GM23248 (cell line): ENCODE data around the gene ZNF628. TPM values are rescaled to one million over a fixed set of nuclear protein-coding genes. Genes with fewer than 3 reads are reported as not detected.

Experiments used
- DNase-seq: peaks from one replicate; pipeline ENCODE4 v3.0.0-alpha.2; 2015
- H2AFZ ChIP-seq: fragments of 200-600 bp; sonication (generic); 2 replicates; pipeline ENCODE4 v1.6.1; 2016; ENCODE audit warnings: antibody characterized with exemption
- H3F3A ChIP-seq: fragments of 200-600 bp; sonication (generic); 2 replicates; pipeline ENCODE4 v1.6.1; 2016; ENCODE audit warnings: mild to moderate bottlenecking, antibody characterized with exemption, mixed run types; ENCODE audit not compliant: insufficient read depth
- H3K27ac ChIP-seq: fragments of 200-600 bp; sonication (generic); 2 replicates; pipeline ENCODE4 v1.5.1; 2016; ENCODE audit warnings: mild to moderate bottlenecking
- H3K27me3 ChIP-seq: fragments of 200-600 bp; sonication (generic); replicated peaks from 2 replicates; pipeline ENCODE4 v1.6.1; 2016; ENCODE audit warnings: mild to moderate bottlenecking; ENCODE audit not compliant: insufficient read depth
- H3K36me3 ChIP-seq: fragments of 200-600 bp; sonication (generic); 2 replicates; pipeline ENCODE4 v1.6.1; 2016; ENCODE audit warnings: low read depth, mild to moderate bottlenecking
- H3K4me1 ChIP-seq: fragments of 200-600 bp; sonication (generic); 2 replicates; pipeline ENCODE4 v1.6.1; 2016; ENCODE audit warnings: mild to moderate bottlenecking; ENCODE audit not compliant: insufficient read depth
- H3K4me2 ChIP-seq: fragments of 200-600 bp; sonication (generic); one replicate; pipeline ENCODE4 v1.6.1; 2016; ENCODE audit warnings: mild to moderate bottlenecking; ENCODE audit not compliant: unreplicated experiment
- H3K4me3 ChIP-seq: fragments of 200-600 bp; sonication (generic); 2 replicates; pipeline ENCODE4 v1.5.1; 2016; ENCODE audit warnings: mild to moderate bottlenecking
- H3K79me2 ChIP-seq: fragments of 200-600 bp; sonication (generic); 2 replicates; pipeline ENCODE4 v1.6.1; 2016; ENCODE audit warnings: mild to moderate bottlenecking; ENCODE audit not compliant: insufficient read depth
- H3K9ac ChIP-seq: fragments of 200-600 bp; sonication (generic); 2 replicates; pipeline ENCODE4 v1.6.1; 2016; ENCODE audit warnings: mild to moderate bottlenecking
- H3K9me2 ChIP-seq: fragments of 200-600 bp; sonication (generic); 2 replicates; pipeline ENCODE4 v1.6.1; 2016; ENCODE audit warnings: mixed run types, mild to moderate bottlenecking, moderate library complexity; ENCODE audit not compliant: insufficient read depth
- H3K9me3 ChIP-seq: fragments of 200-600 bp; sonication (generic); one replicate; pipeline ENCODE4 v1.6.1; 2017; ENCODE audit warnings: low read depth
- H4K20me1 ChIP-seq: fragments of 200-600 bp; sonication (generic); 2 replicates; pipeline ENCODE4 v1.6.0; 2016; ENCODE audit not compliant: insufficient read depth
- EZH2 ChIP-seq: fragments of 200-600 bp; sonication (generic); IDR thresholded peaks from 2 replicates; pipeline ENCODE4 v1.6.1; 2018; ENCODE audit warnings: antibody characterized with exemption, mild to moderate bottlenecking; ENCODE audit not compliant: insufficient read depth, poor library complexity, severe bottlenecking
- EZH2phosphoT487 ChIP-seq: fragments of 200-600 bp; sonication (generic); IDR thresholded peaks from 2 replicates; pipeline ENCODE4 v1.6.1; 2018; ENCODE audit warnings: antibody characterized with exemption, moderate library complexity, mild to moderate bottlenecking, low read depth; ENCODE audit not compliant: insufficient read depth
- WGBS, 2 experiments: methylation state at CpG; one replicate each; pipeline ENCODE4 v1.1.6; 2015 to 2017; ENCODE audit warnings: low lambda C conversion rate in 2 of 2, low coverage in 1 of 2; ENCODE audit errors: missing lambda C conversion rate in 2 of 2; 5-methylcytosine and 5-hydroxymethylcytosine counted together
- in situ Hi-C: fragments of 300-500 bp; cut with MboI; formaldehyde crosslinking; loops from 2 replicates; pipeline ENCODE4 v1.15.0; 2020
- polyA plus RNA-seq: library from polyadenylated mRNA; unstranded; fragments of >200 nt; fragmentation: Nextera tagmentation; extraction: Ambion mirVana; gene quantifications from 2 replicates; pipeline ENCODE4 v1.2.1, GENCODE V29; 2016
- total RNA-seq: library from RNA; depleted of rRNA; stranded (reverse); fragments of >200 nt; shearing (Covaris generic); gene quantifications from 2 replicates; pipeline ENCODE4 v1.2.3, GENCODE V29; 2014

Gene ZNF628
- total and polyA plus RNA-seq, 2 experiments from 2014 or later = 1.1 to 1.7 TPM

DNA sequence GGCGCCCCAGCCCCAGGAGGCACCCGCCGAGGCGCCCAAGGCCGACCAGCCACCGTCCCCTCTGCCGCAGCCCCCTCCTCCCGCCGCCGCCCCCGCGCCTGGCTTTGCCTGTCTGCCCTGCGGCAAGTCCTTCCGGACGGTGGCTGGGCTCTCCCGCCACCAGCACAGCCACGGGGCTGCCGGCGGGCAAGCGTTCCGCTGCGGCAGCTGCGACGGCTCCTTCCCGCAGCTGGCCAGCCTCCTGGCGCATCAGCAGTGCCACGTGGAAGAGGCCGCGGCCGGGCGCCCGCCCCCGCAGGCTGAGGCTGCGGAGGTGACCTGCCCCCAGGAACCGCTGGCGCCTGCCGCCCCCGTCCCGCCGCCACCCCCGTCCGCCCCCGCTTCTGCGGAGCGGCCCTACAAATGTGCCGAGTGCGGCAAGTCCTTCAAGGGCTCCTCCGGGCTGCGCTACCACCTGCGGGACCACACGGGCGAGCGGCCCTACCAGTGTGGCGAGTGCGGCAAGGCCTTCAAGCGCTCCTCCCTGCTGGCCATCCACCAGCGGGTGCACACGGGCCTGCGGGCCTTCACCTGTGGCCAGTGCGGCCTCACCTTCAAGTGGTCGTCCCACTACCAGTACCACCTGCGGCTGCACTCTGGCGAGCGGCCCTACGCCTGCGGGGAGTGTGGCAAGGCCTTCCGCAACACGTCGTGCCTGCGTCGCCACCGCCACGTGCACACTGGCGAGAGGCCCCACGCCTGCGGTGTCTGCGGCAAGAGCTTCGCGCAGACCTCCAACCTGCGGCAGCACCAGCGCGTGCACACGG, 5.9 kb downstream of the ZNF628 start:
- Histone ChIP-seq H3K36me3 (no peaks in the 10 kb centered on the region), H3K9me3 (no peaks in the 10 kb centered on the region), H3K4me3 (no peak overlapping the region), H3F3A (peaks cover 12% of the 10 kb centered on the region), H4K20me1 (no peaks in the 10 kb centered on the region), H3K9ac (no peak overlapping the region), H3K27ac (no peak overlapping the region), H3K4me2 (no peak overlapping the region), H3K4me1 (peaks cover 27% of the 10 kb centered on the region), H3K79me2 (peaks cover 34% of the 10 kb centered on the region), H3K27me3 (no peaks in the 10 kb centered on the region), H3K9me2 (no peaks in the 10 kb centered on the region), H2AFZ (no peak overlapping the region)
- in situ Hi-C loops = no loop called here
- TF ChIP-seq EZH2 (no peak), EZH2phosphoT487 (no peak)
- WGBS, 2 experiments = 93 to 97% methylated on average over 27 to 82 of the region's 83 CpGs
- no peak for DNase-seq

DNA sequence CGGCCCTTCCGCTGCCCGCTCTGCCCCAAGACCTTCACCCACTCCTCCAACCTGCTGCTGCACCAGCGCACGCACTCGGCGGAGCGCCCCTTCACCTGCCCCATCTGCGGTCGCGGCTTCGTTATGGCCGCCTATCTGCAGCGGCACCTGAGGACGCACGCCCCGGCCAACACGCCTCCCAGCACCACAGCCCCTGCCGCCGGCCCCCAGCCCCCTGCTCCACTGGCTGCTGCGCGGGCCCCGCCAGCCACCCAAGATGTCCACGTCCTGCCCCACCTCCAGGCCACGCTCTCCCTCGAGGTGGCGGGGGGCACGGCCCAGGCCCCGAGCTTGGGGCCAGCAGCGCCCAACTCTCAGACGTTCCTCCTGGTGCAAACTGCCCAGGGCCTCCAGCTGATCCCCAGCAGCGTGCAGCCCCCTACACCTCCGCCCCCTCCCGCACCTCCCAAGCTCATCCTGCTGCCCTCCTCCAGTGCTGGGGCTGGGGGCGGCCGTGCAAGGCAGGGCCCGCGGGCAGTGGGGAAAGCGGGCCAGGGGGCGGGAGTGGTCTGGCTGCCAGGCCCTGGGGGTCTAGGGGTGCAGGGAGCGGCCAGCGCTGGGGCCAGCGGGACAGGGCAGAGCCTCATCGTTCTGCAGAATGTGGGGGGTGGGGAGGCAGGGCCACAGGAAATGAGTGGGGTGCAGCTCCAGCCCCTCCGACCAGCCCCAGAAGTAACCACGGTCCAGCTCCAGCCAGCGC, 6.7 kb downstream of the ZNF628 start:
- in situ Hi-C loops = no loop called here
- WGBS, 2 experiments = 94 to 95% methylated on average over 16 to 47 of the region's 47 CpGs

DNA sequence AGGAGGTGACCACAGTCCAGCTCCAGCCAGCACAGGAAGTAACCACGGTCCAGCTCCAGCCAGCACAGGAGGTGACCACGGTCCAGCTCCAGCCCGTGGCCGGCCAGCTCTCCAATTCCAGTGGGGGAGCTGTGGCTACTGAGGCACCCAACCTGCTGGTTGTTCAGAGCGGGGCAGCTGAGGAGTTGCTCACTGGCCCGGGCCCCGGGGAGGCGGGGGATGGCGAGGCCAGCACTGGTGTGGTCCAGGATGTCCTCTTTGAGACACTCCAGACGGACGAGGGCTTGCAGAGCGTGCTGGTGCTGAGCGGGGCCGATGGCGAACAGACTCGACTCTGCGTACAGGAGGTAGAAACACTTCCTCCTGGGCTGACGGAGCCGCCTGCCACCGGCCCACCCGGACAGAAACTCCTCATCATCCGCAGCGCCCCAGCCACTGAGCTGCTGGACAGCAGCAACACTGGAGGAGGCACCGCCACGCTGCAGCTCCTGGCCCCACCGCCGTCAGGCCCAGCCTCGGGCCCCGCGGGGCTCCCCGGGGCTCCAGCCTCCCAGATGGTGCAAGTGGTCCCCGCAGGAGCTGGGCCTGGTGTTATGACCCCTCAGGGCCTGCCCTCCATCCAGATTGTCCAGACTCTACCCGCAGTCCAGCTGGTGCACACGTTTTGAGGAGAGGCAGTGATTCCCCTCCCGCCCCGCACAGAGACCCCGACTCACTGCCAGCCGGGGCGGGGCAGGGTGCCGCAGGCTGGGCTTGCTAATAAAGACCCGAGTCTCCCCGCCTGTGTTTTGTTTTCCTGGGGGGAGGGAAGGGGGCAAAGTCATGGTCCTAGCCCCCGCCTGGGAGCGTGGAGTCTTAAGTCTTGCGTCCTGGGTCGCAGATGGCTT, 7.5 kb downstream of the ZNF628 start:
- H3K27me3 ChIP-seq = no peaks in the 10 kb centered on the region
- H3K79me2 ChIP-seq = peaks cover 18% of the 10 kb centered on the region
- DNase-seq = no peak
- H4K20me1 ChIP-seq = no peaks in the 10 kb centered on the region
- TF ChIP-seq EZH2phosphoT487 = no peak
- TF ChIP-seq EZH2 = no peak
- 86% methylated on average over 40 to 44 of the region's 46 CpGs for WGBS, 2 experiments
- H3K36me3 ChIP-seq = no peaks in the 10 kb centered on the region
- in situ Hi-C loops = no loop called here
- H3F3A ChIP-seq = peaks cover 12% of the 10 kb centered on the region
- H3K4me3 ChIP-seq = peak overlapping the region; percentile 80
- H3K9me2 ChIP-seq = no peaks in the 10 kb centered on the region
- H3K9me3 ChIP-seq = no peaks in the 10 kb centered on the region
- H2AFZ ChIP-seq = no peak overlapping the region
- peaks cover 24% of the 10 kb centered on the region for H3K4me1 ChIP-seq
- peak overlapping the region; percentile 81 for H3K4me2 ChIP-seq
- peak overlapping the region; percentile 86 for H3K9ac ChIP-seq
- H3K27ac ChIP-seq = peak overlapping the region; percentile 97

More for the DNA sequence above, 6.7 kb downstream of the ZNF628 start:
- Histone ChIP-seq H3K4me2 (no peak overlapping the region), H4K20me1 (no peaks in the 10 kb centered on the region), H3K27ac (no peak overlapping the region), H3K9ac (no peak overlapping the region), H3K9me2 (no peaks in the 10 kb centered on the region), H3K4me1 (peaks cover 21% of the 10 kb centered on the region), H3K27me3 (no peaks in the 10 kb centered on the region), H3F3A (peaks cover 12% of the 10 kb centered on the region), H3K79me2 (peaks cover 26% of the 10 kb centered on the region), H3K9me3 (no peaks in the 10 kb centered on the region), H3K4me3 (no peak overlapping the region), H3K36me3 (no peaks in the 10 kb centered on the region), H2AFZ (no peak overlapping the region)
- no peak for DNase-seq
- TF ChIP-seq EZH2phosphoT487 (no peak), EZH2 (no peak)
